ENCODE data around the gene RBM19.

DNA sequence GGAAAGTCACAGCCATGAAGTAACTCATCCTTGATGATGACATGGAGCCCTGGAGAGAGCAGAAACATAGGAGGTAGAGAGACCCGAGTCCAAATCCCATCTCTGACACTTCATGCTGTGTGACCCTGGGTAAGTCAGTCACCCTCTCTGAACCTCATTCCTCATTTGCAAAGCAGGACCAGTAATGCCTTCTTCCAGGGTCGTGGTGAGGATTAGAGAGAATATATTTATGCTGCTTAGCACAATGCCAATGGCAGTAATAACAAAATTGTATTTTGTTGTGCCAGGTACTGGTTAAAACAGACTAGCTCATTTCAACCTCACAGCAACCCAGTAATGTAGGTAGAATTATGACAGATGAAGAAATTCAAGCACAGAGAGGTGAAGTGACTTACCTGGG, 13.9 kb upstream of the RBM19 start:
- no peak for TF ChIP-seq EZH2 (IDR thresholded peaks at IDR 0.05; ENCODE audit: borderline replicate concordance, low read length)
- TF ChIP-seq, protein P1, sequence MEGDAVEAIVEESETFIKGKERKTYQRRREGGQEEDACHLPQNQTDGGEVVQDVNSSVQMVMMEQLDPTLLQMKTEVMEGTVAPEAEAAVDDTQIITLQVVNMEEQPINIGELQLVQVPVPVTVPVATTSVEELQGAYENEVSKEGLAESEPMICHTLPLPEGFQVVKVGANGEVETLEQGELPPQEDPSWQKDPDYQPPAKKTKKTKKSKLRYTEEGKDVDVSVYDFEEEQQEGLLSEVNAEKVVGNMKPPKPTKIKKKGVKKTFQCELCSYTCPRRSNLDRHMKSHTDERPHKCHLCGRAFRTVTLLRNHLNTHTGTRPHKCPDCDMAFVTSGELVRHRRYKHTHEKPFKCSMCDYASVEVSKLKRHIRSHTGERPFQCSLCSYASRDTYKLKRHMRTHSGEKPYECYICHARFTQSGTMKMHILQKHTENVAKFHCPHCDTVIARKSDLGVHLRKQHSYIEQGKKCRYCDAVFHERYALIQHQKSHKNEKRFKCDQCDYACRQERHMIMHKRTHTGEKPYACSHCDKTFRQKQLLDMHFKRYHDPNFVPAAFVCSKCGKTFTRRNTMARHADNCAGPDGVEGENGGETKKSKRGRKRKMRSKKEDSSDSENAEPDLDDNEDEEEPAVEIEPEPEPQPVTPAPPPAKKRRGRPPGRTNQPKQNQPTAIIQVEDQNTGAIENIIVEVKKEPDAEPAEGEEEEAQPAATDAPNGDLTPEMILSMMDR (conservative IDR thresholded peaks at IDR 0.05 in 1 of 2, IDR thresholded peaks at IDR 0.05 in 1 of 2; ENCODE audit: extremely low read depth in 1 of 2, insufficient read depth in 1 of 2, low read depth in 1 of 2, low read length in 2 of 2), result no peak
